RPMI7951 (cell line): Measurements from ENCODE around the gene FOLR3. TPM values are rescaled to one million over a fixed set of nuclear protein-coding genes. Genes with fewer than 3 reads are reported as not detected.
"Not testable (repeated sequence)": the region's sequence is repeated elsewhere in the genome, so short reads cannot be mapped to it uniquely, and the experiment has no call there.

Experiments
- DNase-seq: peaks from one replicate; pipeline ENCODE4 v3.0.0-alpha.2; 2012; ENCODE audit warnings: low read depth
- total RNA-seq: library from RNA; depleted of rRNA; stranded (reverse); fragments of >200 nt; shearing (Covaris generic); gene quantifications from 2 replicates; pipeline ENCODE4 v1.2.3, GENCODE V29; 2014

Gene FOLR3
- total RNA-seq, 1 experiment from 2014 or later: not detected

- no peak for DNase-seq
Measured at GRCh38 chr11:72123117-72123653, 12.3 kb upstream of the FOLR3 start.

- DNase-seq: no peak
Measured at GRCh38 chr11:72124046-72124445, 11.5 kb upstream of the FOLR3 start.

DNA sequence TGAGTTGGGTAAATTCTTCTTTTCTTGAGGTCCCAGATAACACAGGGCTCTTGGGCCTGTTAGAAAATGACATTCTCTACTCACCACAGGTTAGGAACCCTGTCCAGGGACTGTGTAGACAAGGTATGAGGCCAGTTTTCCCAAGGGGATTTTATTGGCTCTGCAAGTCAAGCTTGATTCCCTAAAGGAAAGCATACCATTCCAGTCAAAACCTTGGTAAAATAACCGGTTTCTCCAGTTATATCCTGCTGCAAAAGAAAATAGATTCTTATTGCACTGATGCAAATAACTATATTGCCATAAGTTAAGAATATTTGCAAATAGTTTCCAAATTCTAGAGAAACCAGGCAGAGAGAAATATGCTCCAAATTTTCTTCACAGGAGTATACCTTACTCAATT lies 9.6 kb upstream of the FOLR3 start:
- DNase-seq: no peak

- DNase-seq: no peak
Measured at GRCh38 chr11:72127923-72128322, 7.6 kb upstream of the FOLR3 start.

GRCh38 chr11:72129381-72129780 lies 6.1 kb upstream of the FOLR3 start:
- no peak for DNase-seq

DNA sequence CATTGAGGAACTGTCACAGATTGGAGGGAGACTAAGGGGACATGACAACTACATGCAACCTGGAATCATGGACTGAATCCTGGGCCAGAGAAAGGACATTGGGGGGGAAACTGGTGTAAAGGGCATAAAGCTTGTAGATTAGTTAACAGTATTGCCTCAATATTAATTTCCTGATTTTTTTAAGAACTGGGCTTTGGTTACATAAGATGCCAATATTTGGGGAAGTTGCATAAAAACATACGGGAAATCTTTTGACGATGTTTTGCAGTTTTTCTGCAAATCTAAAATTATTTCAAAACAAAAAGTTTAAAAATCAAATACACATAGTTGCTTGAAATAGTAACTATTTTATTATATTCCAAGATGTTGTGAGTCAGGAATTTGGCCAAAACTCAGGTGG lies 2.9 kb upstream of the FOLR3 start:
- no peak for DNase-seq

- no peak for DNase-seq
Measured at GRCh38 chr11:72135891-72136683, 562 bp downstream of the FOLR3 start.

GRCh38 chr11:72136684-72137262 lies 1.2 kb downstream of the FOLR3 start:
- no peak for DNase-seq

GRCh38 chr11:72138821-72139390 lies 3.4 kb downstream of the FOLR3 start:
- no peak for DNase-seq

- no peak for DNase-seq
Measured at GRCh38 chr11:72139500-72139899, 4.0 kb downstream of the FOLR3 start.

DNA sequence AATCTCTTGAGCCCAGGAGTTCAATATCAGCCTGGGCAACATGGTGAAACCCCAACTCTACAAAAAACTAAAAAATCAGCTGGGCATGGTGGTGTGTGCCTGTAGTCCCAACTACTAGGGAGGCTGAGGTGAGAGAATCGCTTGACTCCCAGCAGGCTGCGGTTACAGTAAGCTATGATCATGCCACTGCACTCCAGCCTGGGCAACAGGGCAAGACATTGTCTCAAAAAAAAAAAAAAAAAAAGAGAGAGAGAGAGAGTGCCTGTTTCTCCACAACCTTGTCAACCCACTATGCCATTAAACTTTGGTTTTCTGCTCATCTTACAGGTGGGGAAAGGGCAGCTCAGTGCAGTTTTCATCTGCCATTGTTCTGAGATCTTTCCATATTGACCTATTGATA lies 5.1 kb downstream of the FOLR3 start:
- DNase-seq: peak; percentile 73

DNA sequence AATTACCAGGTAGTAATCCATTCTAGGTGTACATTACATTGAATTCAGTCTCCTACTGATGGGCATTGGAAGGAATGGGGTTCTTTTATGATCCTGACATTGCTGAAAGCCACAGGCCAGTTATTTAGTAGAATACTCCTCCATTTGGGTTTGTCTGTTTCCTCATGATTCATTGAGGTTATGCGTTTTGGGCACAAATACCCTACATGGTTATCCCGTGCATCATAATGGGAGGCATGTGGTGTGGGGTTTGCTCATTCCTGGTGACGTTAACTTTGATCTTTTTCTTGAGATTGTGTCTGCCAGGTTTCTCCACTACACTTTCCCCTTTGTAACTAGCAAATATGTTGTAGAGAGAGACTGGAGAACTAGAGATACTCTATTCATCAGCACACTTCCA lies 5.5 kb downstream of the FOLR3 start:
- peak; percentile 95 for DNase-seq

- DNase-seq: peak; percentile 20
Measured at GRCh38 chr11:72142086-72142485, 6.6 kb downstream of the FOLR3 start.

DNA sequence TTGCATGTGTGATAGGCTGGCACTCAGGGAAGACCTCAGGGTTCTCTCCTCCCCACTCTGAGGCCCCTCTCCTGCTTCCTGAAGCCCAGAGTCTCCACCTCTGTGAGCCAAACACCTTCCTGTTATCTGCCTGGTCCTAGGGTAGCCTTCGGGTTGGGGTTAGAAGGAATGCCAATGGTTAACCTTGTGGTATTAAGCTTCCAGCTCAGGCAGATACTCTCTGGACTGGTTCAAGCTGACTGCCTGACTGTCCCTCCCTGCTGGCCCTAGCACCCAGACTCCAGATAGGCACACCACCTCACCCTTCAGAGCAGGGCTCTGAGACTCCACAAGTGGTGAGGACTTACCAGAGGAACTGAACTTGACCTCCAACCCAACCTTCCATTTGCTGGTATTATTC lies 7.0 kb downstream of the FOLR3 start:
- not testable (repeated sequence) for DNase-seq

- peak; percentile 64 for DNase-seq
Measured at GRCh38 chr11:72144807-72145565, 9.5 kb downstream of the FOLR3 start.

- DNase-seq: no peak
Measured at GRCh38 chr11:72146625-72147024, 11.1 kb downstream of the FOLR3 start.

- no peak for DNase-seq
Measured at GRCh38 chr11:72150882-72151281, 15.4 kb downstream of the FOLR3 start.

- not testable (repeated sequence) for DNase-seq
Measured at GRCh38 chr11:72153874-72154273, 18.3 kb downstream of the FOLR3 start.

- DNase-seq: no peak
Measured at GRCh38 chr11:72154816-72155215, 19.3 kb downstream of the FOLR3 start.

- no peak for DNase-seq
Measured at GRCh38 chr11:72155751-72156150, 20.2 kb downstream of the FOLR3 start.

DNA sequence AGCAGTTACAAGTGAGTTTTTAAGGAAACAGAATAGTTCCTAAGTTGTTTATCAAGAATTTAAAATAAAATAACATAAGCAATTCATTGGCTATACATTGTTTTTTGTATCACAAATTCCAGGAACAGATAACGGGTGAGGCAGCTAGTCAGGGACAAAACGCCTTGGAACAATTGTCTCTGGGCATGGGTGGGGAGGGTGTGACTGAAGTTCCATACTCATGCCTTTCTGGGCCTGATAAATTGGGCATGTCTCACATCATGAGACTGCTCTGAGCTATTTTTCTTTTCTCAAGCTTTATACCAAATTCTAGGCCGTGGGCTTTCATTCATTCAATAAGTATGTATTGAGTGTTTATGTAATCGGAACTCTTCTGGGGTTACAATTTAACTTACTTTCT lies 21.6 kb downstream of the FOLR3 start:
- no peak for DNase-seq

DNA sequence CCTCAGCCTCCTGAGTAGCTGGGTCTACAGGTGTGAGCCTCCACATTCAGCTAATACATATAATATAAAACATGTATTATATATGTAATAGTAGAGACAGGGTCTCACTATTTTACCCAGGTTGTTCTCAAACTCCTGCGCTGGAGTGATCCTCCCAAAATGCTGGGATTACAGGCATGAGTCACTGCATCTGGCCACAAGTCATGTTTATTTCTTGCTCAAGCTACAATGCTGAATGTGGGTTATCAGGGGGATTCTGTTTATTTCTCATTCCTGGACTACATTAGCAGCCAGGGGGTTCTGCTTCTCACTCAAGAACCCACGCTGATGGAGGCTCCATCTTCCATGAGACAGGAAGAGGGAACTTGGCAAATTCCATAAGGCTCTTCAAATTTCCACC lies 24.8 kb downstream of the FOLR3 start:
- DNase-seq: no peak
